K562 (cell line): Measurements from ENCODE around the gene SULT6B1. TPM values are rescaled to one million over a fixed set of nuclear protein-coding genes. Genes with fewer than 3 reads are reported as not detected.
A peak's percentile ranks its signal among the peaks of the same experiment; 100 is the strongest.

ENCODE experiments used
- ARID1B ChIP-seq: fragments of 450-650 bp; IDR thresholded peaks from 2 replicates; pipeline ENCODE4 v1.6.1; 2016; ENCODE audit warnings: antibody characterized with exemption, mild to moderate bottlenecking, inconsistent platforms
- ATF7 ChIP-seq: fragments of 450-650 bp; IDR thresholded peaks from 2 replicates; pipeline ENCODE4 v1.7.1; 2014; ENCODE audit warnings: mild to moderate bottlenecking, moderate library complexity
- CHD2 ChIP-seq: IDR thresholded peaks from 2 replicates; pipeline ENCODE4 v1.6.1; 2011; ENCODE audit warnings: low read depth, low read length
- CHD7 ChIP-seq: fragments of 200-600 bp; sonication (generic); IDR thresholded peaks from one replicate; pipeline ENCODE4 v1.6.1; 2012; ENCODE audit warnings: mild to moderate bottlenecking, low read depth, low read length, inconsistent platforms
- DPF2 ChIP-seq: fragments of 450-650 bp; IDR thresholded peaks from 2 replicates; pipeline ENCODE4 v1.6.1; 2016
- ETS1 ChIP-seq: conservative IDR thresholded peaks from 2 replicates; pipeline ENCODE4 v1.6.1; 2011; ENCODE audit warnings: low read depth, mild to moderate bottlenecking, low read length; ENCODE audit not compliant: control insufficient read depth
- HDAC2 ChIP-seq: fragments of 450-650 bp; IDR thresholded peaks from 2 replicates; pipeline ENCODE4 v1.6.1; 2016; ENCODE audit warnings: mild to moderate bottlenecking
- MAFG ChIP-seq: fragments of 450-650 bp; conservative IDR thresholded peaks from 2 replicates; pipeline ENCODE4 v1.6.1; 2016; ENCODE audit warnings: missing genetic modification characterization, missing compliant biosample characterization
- NCOA2 ChIP-seq, 2 experiments: fragments of 450-650 bp; IDR thresholded peaks; 2 replicates each; pipeline ENCODE4 v1.6.1; 2018; ENCODE audit warnings: mild to moderate bottlenecking in 2 of 2, moderate library complexity in 1 of 2; ENCODE audit not compliant: partially characterized antibody in 2 of 2
- NFE2 ChIP-seq: IDR thresholded peaks from 2 replicates; pipeline ENCODE4 v1.6.1; 2014; ENCODE audit warnings: antibody characterized with exemption, low read depth
- RBM34 ChIP-seq: fragments of 200-400 bp; formaldehyde crosslinking; IDR thresholded peaks from 2 replicates; pipeline ENCODE4 v1.6.1; 2018; ENCODE audit warnings: low read length, borderline replicate concordance; ENCODE audit not compliant: insufficient read depth
- SMARCA4 ChIP-seq: fragments of 450-650 bp; IDR thresholded peaks from 2 replicates; pipeline ENCODE4 v1.6.1; 2016
- SMARCE1 ChIP-seq: fragments of 450-650 bp; IDR thresholded peaks from 2 replicates; pipeline ENCODE4 v1.7.1; 2016; ENCODE audit warnings: mild to moderate bottlenecking
- SRSF1 ChIP-seq: fragments of 200-400 bp; formaldehyde crosslinking; IDR thresholded peaks from 2 replicates; pipeline ENCODE4 v1.6.1; 2017; ENCODE audit warnings: mild to moderate bottlenecking, low read depth, low read length, moderate library complexity
- ZNF436 ChIP-seq: fragments of 250-450, 450-650 bp; sonication (Bioruptor Pico); formaldehyde crosslinking; IDR thresholded peaks from 2 replicates; pipeline ENCODE4 v1.7.0; 2020; ENCODE audit warnings: mild to moderate bottlenecking
- polyA plus RNA-seq, 8 experiments: library from polyadenylated mRNA; depleted of rRNA in 4 of 8; stranded (reverse) in 5 of 8; unstranded in 3 of 8; fragments of >200 nt; fragmentation: Nextera tagmentation in 2 of 8; fragmentation: Illumina TruSeq in 1 of 8; extraction: Ambion mirVana in 2 of 8; extraction: Trizol in 1 of 8; gene quantifications; 2 replicates each; pipeline versions ENCODE4 v1.2.1 to v1.2.3, GENCODE V29; 2011 to 2014; ENCODE audit warnings: inconsistent platforms in 1 of 8, missing spikeins in 1 of 8
- total RNA-seq, 7 experiments: library from RNA; depleted of rRNA in 6 of 7; stranded (reverse); fragments of >200 nt in 6 of 7; fragmentation: Illumina TruSeq in 2 of 7; extraction: Trizol in 2 of 7; gene quantifications; 2 replicates each; pipeline versions ENCODE4 v1.2.1 to v1.2.3, GENCODE V29; 2011 to 2021; ENCODE audit warnings: low replicate concordance in 1 of 7

The SULT6B1 gene
- total and polyA plus RNA-seq, 9 of the 15 experiments (the other 6 are each of a cell fraction or from before 2014, with no cell fraction given) = not detected

GRCh38 chr2:37181726-37182684 lies 6.5 kb downstream of the SULT6B1 start (continued):
- TF ChIP-seq ETS1 (no peak), CHD2 (no peak), HDAC2 (no peak), ATF7 (no peak), SRSF1 (no peak), ARID1B (peak; percentile 26; the same call in 1 of the 2 replicates), SMARCA4 (peak; percentile 46; the same call in 1 of the 2 replicates), CHD7 (no peak), DPF2 (0 out of 2 replicates have a peak, but pooled peaks have one; percentile 23), SMARCE1 (peak; percentile 28; the same call in 1 of the 2 replicates), NCOA2 (IDR thresholded peaks at IDR 0.05; ENCODE audit: partially characterized antibody in 2 of 2) (no peak), RBM34 (no peak), NFE2 (peak; percentile 90), MAFG (tag) (peak; percentile 67), ZNF436 (CRISPR knock-in tag) (no peak)
